ENCODE results near the gene RILPL1. TPM values are rescaled to one million over a fixed set of nuclear protein-coding genes. Genes with fewer than 3 reads are reported as not detected.
"Not testable (repeated sequence)": the region's sequence is repeated elsewhere in the genome, so short reads cannot be mapped to it uniquely, and the experiment has no call there.

Gene RILPL1
- total RNA-seq, result 7.9 and 8.6 TPM in 2 replicates

GRCh38 chr12:123533672-123534643, at the start of gene RILPL1:
Gene RILPL1 (minus strand): TSS chr12:123533719. CDS start chr12:123533482, 237 bp downstream.
- FAIRE-seq (no peak), DNase-seq (ENCODE audit: low read depth) (no peak)
- peak within 1 kb of the TSS; percentile 98 for H3K4me3 ChIP-seq (ENCODE audit: low read depth, low read length)
- H3K36me3 ChIP-seq (ENCODE audit: control insufficient read depth, insufficient read depth, low read length), result peaks cover 4% of the 10 kb centered on the region
- no peaks in the 10 kb centered on the region for H3K27me3 ChIP-seq (ENCODE audit: control insufficient read depth, insufficient read depth, low read length)
- peak; percentile 43 for TF ChIP-seq CTCF (IDR thresholded peaks at IDR 0.05; ENCODE audit: insufficient read depth, low read length, severe bottlenecking)

- DNase-seq (ENCODE audit: low read depth) (peak; percentile 30), FAIRE-seq (no peak)
- Histone ChIP-seq H3K36me3 (ENCODE audit: control insufficient read depth, insufficient read depth, low read length) (no peaks in the 10 kb centered on the region), H3K4me3 (ENCODE audit: low read depth, low read length) (no peak overlapping the region), H3K27me3 (ENCODE audit: control insufficient read depth, insufficient read depth, low read length) (no peaks in the 10 kb centered on the region)
- no peak for TF ChIP-seq CTCF (IDR thresholded peaks at IDR 0.05; ENCODE audit: insufficient read depth, low read length, severe bottlenecking)
Measured at GRCh38 chr12:123580772-123581171, 47.3 kb upstream of the RILPL1 start.

- not testable (repeated sequence) for H3K27me3 ChIP-seq (ENCODE audit: control insufficient read depth, insufficient read depth, low read length); H3K4me3 ChIP-seq (ENCODE audit: low read depth, low read length); DNase-seq (ENCODE audit: low read depth); H3K36me3 ChIP-seq (ENCODE audit: control insufficient read depth, insufficient read depth, low read length); FAIRE-seq
Measured at GRCh38 chr12:123578829-123579228, 45.3 kb upstream of the RILPL1 start.

- FAIRE-seq (no peak), DNase-seq (ENCODE audit: low read depth) (no peak)
- TF ChIP-seq CTCF (IDR thresholded peaks at IDR 0.05; ENCODE audit: insufficient read depth, low read length, severe bottlenecking), result no peak
- no peaks in the 10 kb centered on the region for H3K36me3 ChIP-seq (ENCODE audit: control insufficient read depth, insufficient read depth, low read length)
- no peak overlapping the region for H3K4me3 ChIP-seq (ENCODE audit: low read depth, low read length)
- H3K27me3 ChIP-seq (ENCODE audit: control insufficient read depth, insufficient read depth, low read length), result no peaks in the 10 kb centered on the region
Measured at GRCh38 chr12:123578243-123578642, 44.7 kb upstream of the RILPL1 start.

GRCh38 chr12:123576611-123577010, 43.1 kb upstream of the RILPL1 start:
- DNase-seq (ENCODE audit: low read depth) (no peak), FAIRE-seq (no peak)
- Histone ChIP-seq H3K36me3 (ENCODE audit: control insufficient read depth, insufficient read depth, low read length) (no peaks in the 10 kb centered on the region), H3K27me3 (ENCODE audit: control insufficient read depth, insufficient read depth, low read length) (no peaks in the 10 kb centered on the region), H3K4me3 (ENCODE audit: low read depth, low read length) (no peak overlapping the region)
- TF ChIP-seq CTCF (IDR thresholded peaks at IDR 0.05; ENCODE audit: insufficient read depth, low read length, severe bottlenecking), result no peak

- no peak overlapping the region for H3K4me3 ChIP-seq (ENCODE audit: low read depth, low read length)
- no peak for DNase-seq (ENCODE audit: low read depth)
- no peak for FAIRE-seq
- H3K36me3 ChIP-seq (ENCODE audit: control insufficient read depth, insufficient read depth, low read length), result no peaks in the 10 kb centered on the region
- no peaks in the 10 kb centered on the region for H3K27me3 ChIP-seq (ENCODE audit: control insufficient read depth, insufficient read depth, low read length)
- TF ChIP-seq CTCF (IDR thresholded peaks at IDR 0.05; ENCODE audit: insufficient read depth, low read length, severe bottlenecking), result no peak
Measured at GRCh38 chr12:123573870-123574269, 40.4 kb upstream of the RILPL1 start.
